ENCODE measurements around the gene S1PR3.

DNA sequence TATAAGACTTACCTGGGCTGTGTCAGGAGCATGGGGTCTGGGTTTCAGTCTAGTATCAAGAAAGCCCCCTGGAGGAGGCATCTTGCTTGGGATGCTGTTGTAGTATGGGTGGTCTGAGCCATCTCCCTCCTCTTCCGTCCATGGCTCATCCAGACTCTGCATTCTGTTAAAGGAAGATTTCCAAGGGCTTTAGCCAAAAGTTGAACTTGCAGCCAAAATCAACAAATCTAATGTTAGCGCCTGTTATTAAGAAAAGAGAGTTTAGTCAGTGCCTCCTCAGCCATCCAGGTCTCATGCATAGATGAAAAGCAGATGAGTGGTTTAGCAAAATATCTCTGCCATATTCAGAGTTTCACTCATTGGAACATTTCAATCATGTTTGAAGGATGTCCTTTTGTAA lies 55.6 kb downstream of the S1PR3 start:
- TF ChIP-seq, protein P1, sequence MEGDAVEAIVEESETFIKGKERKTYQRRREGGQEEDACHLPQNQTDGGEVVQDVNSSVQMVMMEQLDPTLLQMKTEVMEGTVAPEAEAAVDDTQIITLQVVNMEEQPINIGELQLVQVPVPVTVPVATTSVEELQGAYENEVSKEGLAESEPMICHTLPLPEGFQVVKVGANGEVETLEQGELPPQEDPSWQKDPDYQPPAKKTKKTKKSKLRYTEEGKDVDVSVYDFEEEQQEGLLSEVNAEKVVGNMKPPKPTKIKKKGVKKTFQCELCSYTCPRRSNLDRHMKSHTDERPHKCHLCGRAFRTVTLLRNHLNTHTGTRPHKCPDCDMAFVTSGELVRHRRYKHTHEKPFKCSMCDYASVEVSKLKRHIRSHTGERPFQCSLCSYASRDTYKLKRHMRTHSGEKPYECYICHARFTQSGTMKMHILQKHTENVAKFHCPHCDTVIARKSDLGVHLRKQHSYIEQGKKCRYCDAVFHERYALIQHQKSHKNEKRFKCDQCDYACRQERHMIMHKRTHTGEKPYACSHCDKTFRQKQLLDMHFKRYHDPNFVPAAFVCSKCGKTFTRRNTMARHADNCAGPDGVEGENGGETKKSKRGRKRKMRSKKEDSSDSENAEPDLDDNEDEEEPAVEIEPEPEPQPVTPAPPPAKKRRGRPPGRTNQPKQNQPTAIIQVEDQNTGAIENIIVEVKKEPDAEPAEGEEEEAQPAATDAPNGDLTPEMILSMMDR (IDR thresholded peaks at IDR 0.05): no peak
- no peak for TF ChIP-seq ZFX (IDR thresholded peaks at IDR 0.05; ENCODE audit: borderline replicate concordance)

Measured in 22Rv1 (cell line).